ENCODE measurements around the gene PLB1.

Gene PLB1

GRCh38 chr2:28676152-28676835, 180.4 kb downstream of the PLB1 start:
- peaks cover 0 to 18% (median 5%) of the 10 kb centered on the region in 5 donors for H3K4me1 ChIP-seq (ENCODE audit: control insufficient read depth in 5 of 5, insufficient read depth in 5 of 5, low read length in 5 of 5)

GRCh38 chr2:28678175-28678855, 182.5 kb downstream of the PLB1 start:
- Histone ChIP-seq H3K9ac (ENCODE audit: low read length in 5 of 5) (no peak overlapping the region), H3K36me3 (ENCODE audit: control insufficient read depth in 5 of 5, insufficient read depth in 5 of 5, low read length in 5 of 5) (no peaks in the 10 kb centered on the region), H3K9me3 (ENCODE audit: control insufficient read depth in 5 of 5, low read length in 5 of 5) (no peaks in the 10 kb centered on the region), H3K27ac (ENCODE audit: low read depth, low read length) (peak overlapping the region; percentile 57), H3K27me3 (ENCODE audit: control insufficient read depth in 5 of 5, insufficient read depth in 4 of 5, low read length in 5 of 5) (peaks cover 0 to 3% (median 0%) of the 10 kb centered on the region in 5 donors), H3K4me3 (ENCODE audit: low read depth in 1 of 5, low read length in 5 of 5) (no peak overlapping the region), H3K4me1 (ENCODE audit: control insufficient read depth in 5 of 5, insufficient read depth in 5 of 5, low read length in 5 of 5) (peaks cover 3 to 29% (median 10%) of the 10 kb centered on the region in 5 donors)

More at GRCh38 chr2:28676152-28676835, 180.4 kb downstream of the PLB1 start:
- Histone ChIP-seq H3K9me3 (ENCODE audit: control insufficient read depth in 5 of 5, low read length in 5 of 5) (no peaks in the 10 kb centered on the region), H3K27ac (ENCODE audit: low read depth, low read length) (no peak overlapping the region), H3K4me3 (ENCODE audit: low read depth in 1 of 5, low read length in 5 of 5) (no peak overlapping the region), H3K27me3 (ENCODE audit: control insufficient read depth in 5 of 5, insufficient read depth in 4 of 5, low read length in 5 of 5) (peaks cover 0 to 3% (median 0%) of the 10 kb centered on the region in 5 donors), H3K9ac (ENCODE audit: low read length in 5 of 5) (no peak overlapping the region), H3K36me3 (ENCODE audit: control insufficient read depth in 5 of 5, insufficient read depth in 5 of 5, low read length in 5 of 5) (no peaks in the 10 kb centered on the region)

GRCh38 chr2:28678944-28679343, 183.1 kb downstream of the PLB1 start:
- Histone ChIP-seq H3K27ac (ENCODE audit: low read depth, low read length) (peak overlapping the region; percentile 57), H3K4me1 (ENCODE audit: control insufficient read depth in 5 of 5, insufficient read depth in 5 of 5, low read length in 5 of 5) (peaks cover 6 to 34% (median 12%) of the 10 kb centered on the region in 5 donors), H3K27me3 (ENCODE audit: control insufficient read depth in 5 of 5, insufficient read depth in 4 of 5, low read length in 5 of 5) (peaks cover 0 to 3% (median 0%) of the 10 kb centered on the region in 5 donors), H3K9ac (ENCODE audit: low read length in 5 of 5) (no peak overlapping the region), H3K4me3 (ENCODE audit: low read depth in 1 of 5, low read length in 5 of 5) (no peak overlapping the region), H3K9me3 (ENCODE audit: control insufficient read depth in 5 of 5, low read length in 5 of 5) (no peaks in the 10 kb centered on the region), H3K36me3 (ENCODE audit: control insufficient read depth in 5 of 5, insufficient read depth in 5 of 5, low read length in 5 of 5) (no peaks in the 10 kb centered on the region)

GRCh38 chr2:28680657-28681056, 184.8 kb downstream of the PLB1 start:
- Histone ChIP-seq H3K9ac (ENCODE audit: low read length in 5 of 5) (no peak overlapping the region), H3K4me3 (ENCODE audit: low read depth in 1 of 5, low read length in 5 of 5) (no peak overlapping the region), H3K27ac (ENCODE audit: low read depth, low read length) (peak overlapping the region; percentile 6), H3K4me1 (ENCODE audit: control insufficient read depth in 5 of 5, insufficient read depth in 5 of 5, low read length in 5 of 5) (peaks cover 6 to 34% (median 12%) of the 10 kb centered on the region in 5 donors), H3K36me3 (ENCODE audit: control insufficient read depth in 5 of 5, insufficient read depth in 5 of 5, low read length in 5 of 5) (no peaks in the 10 kb centered on the region), H3K9me3 (ENCODE audit: control insufficient read depth in 5 of 5, low read length in 5 of 5) (no peaks in the 10 kb centered on the region), H3K27me3 (ENCODE audit: control insufficient read depth in 5 of 5, insufficient read depth in 4 of 5, low read length in 5 of 5) (peaks cover 0 to 3% (median 0%) of the 10 kb centered on the region in 5 donors)

GRCh38 chr2:28681158-28681571, 185.3 kb downstream of the PLB1 start:
- H3K27me3 ChIP-seq (ENCODE audit: control insufficient read depth in 5 of 5, insufficient read depth in 4 of 5, low read length in 5 of 5), result peaks cover 0 to 3% (median 0%) of the 10 kb centered on the region in 5 donors
- no peak overlapping the region for H3K27ac ChIP-seq (ENCODE audit: low read depth, low read length)
- peaks cover 6 to 34% (median 12%) of the 10 kb centered on the region in 5 donors for H3K4me1 ChIP-seq (ENCODE audit: control insufficient read depth in 5 of 5, insufficient read depth in 5 of 5, low read length in 5 of 5)
- no peak overlapping the region for H3K9ac ChIP-seq (ENCODE audit: low read length in 5 of 5)
- no peaks in the 10 kb centered on the region for H3K9me3 ChIP-seq (ENCODE audit: control insufficient read depth in 5 of 5, low read length in 5 of 5)
- no peaks in the 10 kb centered on the region for H3K36me3 ChIP-seq (ENCODE audit: control insufficient read depth in 5 of 5, insufficient read depth in 5 of 5, low read length in 5 of 5)
- H3K4me3 ChIP-seq (ENCODE audit: low read depth in 1 of 5, low read length in 5 of 5), result no peak overlapping the region

GRCh38 chr2:28681606-28682005, 185.7 kb downstream of the PLB1 start:
- no peak overlapping the region for H3K27ac ChIP-seq (ENCODE audit: low read depth, low read length)
- H3K27me3 ChIP-seq (ENCODE audit: control insufficient read depth in 5 of 5, insufficient read depth in 4 of 5, low read length in 5 of 5), result peaks cover 0 to 3% (median 0%) of the 10 kb centered on the region in 5 donors
- H3K9me3 ChIP-seq (ENCODE audit: control insufficient read depth in 5 of 5, low read length in 5 of 5), result no peaks in the 10 kb centered on the region
- H3K4me1 ChIP-seq (ENCODE audit: control insufficient read depth in 5 of 5, insufficient read depth in 5 of 5, low read length in 5 of 5), result peaks cover 6 to 34% (median 12%) of the 10 kb centered on the region in 5 donors
- no peak overlapping the region for H3K9ac ChIP-seq (ENCODE audit: low read length in 5 of 5)
- H3K4me3 ChIP-seq (ENCODE audit: low read depth in 1 of 5, low read length in 5 of 5), result no peak overlapping the region
- no peaks in the 10 kb centered on the region for H3K36me3 ChIP-seq (ENCODE audit: control insufficient read depth in 5 of 5, insufficient read depth in 5 of 5, low read length in 5 of 5)

- peak overlapping the region in 1 of 5 donors; percentile 31 for H3K4me3 ChIP-seq (ENCODE audit: low read depth in 1 of 5, low read length in 5 of 5)
- no peaks in the 10 kb centered on the region for H3K36me3 ChIP-seq (ENCODE audit: control insufficient read depth in 5 of 5, insufficient read depth in 5 of 5, low read length in 5 of 5)
- H3K27ac ChIP-seq (ENCODE audit: low read depth, low read length), result no peak overlapping the region
- H3K4me1 ChIP-seq (ENCODE audit: control insufficient read depth in 5 of 5, insufficient read depth in 5 of 5, low read length in 5 of 5), result peaks cover 6 to 30% (median 10%) of the 10 kb centered on the region in 5 donors
- no peaks in the 10 kb centered on the region for H3K27me3 ChIP-seq (ENCODE audit: control insufficient read depth in 5 of 5, insufficient read depth in 4 of 5, low read length in 5 of 5)
- no peak overlapping the region for H3K9ac ChIP-seq (ENCODE audit: low read length in 5 of 5)
- H3K9me3 ChIP-seq (ENCODE audit: control insufficient read depth in 5 of 5, low read length in 5 of 5), result no peaks in the 10 kb centered on the region
These were observed 187.3 kb downstream of the PLB1 start for GRCh38 chr2:28683100-28683706.

GRCh38 chr2:28684142-28684858, 188.4 kb downstream of the PLB1 start:
- H3K36me3 ChIP-seq (ENCODE audit: control insufficient read depth in 5 of 5, insufficient read depth in 5 of 5, low read length in 5 of 5), result no peaks in the 10 kb centered on the region
- H3K4me1 ChIP-seq (ENCODE audit: control insufficient read depth in 5 of 5, insufficient read depth in 5 of 5, low read length in 5 of 5), result peaks cover 6 to 24% (median 17%) of the 10 kb centered on the region in 5 donors
- H3K27ac ChIP-seq (ENCODE audit: low read depth, low read length), result no peak overlapping the region
- no peak overlapping the region for H3K9ac ChIP-seq (ENCODE audit: low read length in 5 of 5)
- no peak overlapping the region for H3K4me3 ChIP-seq (ENCODE audit: low read depth in 1 of 5, low read length in 5 of 5)
- no peaks in the 10 kb centered on the region for H3K27me3 ChIP-seq (ENCODE audit: control insufficient read depth in 5 of 5, insufficient read depth in 4 of 5, low read length in 5 of 5)
- no peaks in the 10 kb centered on the region for H3K9me3 ChIP-seq (ENCODE audit: control insufficient read depth in 5 of 5, low read length in 5 of 5)

GRCh38 chr2:28687171-28687570, 191.3 kb downstream of the PLB1 start:
- H3K9ac ChIP-seq (ENCODE audit: low read length in 5 of 5), result no peak overlapping the region
- no peak overlapping the region for H3K27ac ChIP-seq (ENCODE audit: low read depth, low read length)
- no peaks in the 10 kb centered on the region for H3K9me3 ChIP-seq (ENCODE audit: control insufficient read depth in 5 of 5, low read length in 5 of 5)
- H3K4me3 ChIP-seq (ENCODE audit: low read depth in 1 of 5, low read length in 5 of 5), result no peak overlapping the region
- peaks cover 6 to 31% (median 23%) of the 10 kb centered on the region in 5 donors for H3K4me1 ChIP-seq (ENCODE audit: control insufficient read depth in 5 of 5, insufficient read depth in 5 of 5, low read length in 5 of 5)
- H3K36me3 ChIP-seq (ENCODE audit: control insufficient read depth in 5 of 5, insufficient read depth in 5 of 5, low read length in 5 of 5), result no peaks in the 10 kb centered on the region
- no peaks in the 10 kb centered on the region for H3K27me3 ChIP-seq (ENCODE audit: control insufficient read depth in 5 of 5, insufficient read depth in 4 of 5, low read length in 5 of 5)

All from subcutaneous abdominal adipose tissue (tissue), 5 donors.